H9 (cell line): ENCODE data around the gene GRB2. TPM values are rescaled to one million over a fixed set of nuclear protein-coding genes. Genes with fewer than 3 reads are reported as not detected.
A peak's percentile ranks its signal among the peaks of the same experiment; 100 is the strongest.

ENCODE experiments used
- DNase-seq: peaks from one replicate; pipeline ENCODE4 v3.0.0-alpha.2; 2017
- H2AFZ ChIP-seq: one replicate; pipeline ENCODE4 v1.6.1; 2013; ENCODE audit warnings: mild to moderate bottlenecking, low read length, control low read depth, moderate library complexity
- H2AK5ac ChIP-seq: 2 replicates; pipeline ENCODE4 v1.6.1; 2013; ENCODE audit warnings: low read length, control low read depth, mixed read lengths; ENCODE audit not compliant: insufficient read length
- H2BK120ac ChIP-seq: one replicate; pipeline ENCODE4 v1.6.1; 2013; ENCODE audit warnings: low read depth, mild to moderate bottlenecking, low read length, control low read depth, inconsistent platforms; ENCODE audit not compliant: poor library complexity, severe bottlenecking
- H2BK12ac ChIP-seq: 2 replicates; pipeline ENCODE4 v1.6.1; 2013; ENCODE audit warnings: low read length, control low read depth, mixed read lengths, low read depth; ENCODE audit not compliant: insufficient read length
- H2BK15ac ChIP-seq: 2 replicates; pipeline ENCODE4 v1.6.1; 2013; ENCODE audit warnings: low read depth, low read length, control low read depth
- H2BK20ac ChIP-seq: one replicate; pipeline ENCODE4 v1.6.1; 2013; ENCODE audit warnings: low read depth, mild to moderate bottlenecking, low read length, control low read depth, inconsistent platforms; ENCODE audit not compliant: poor library complexity, severe bottlenecking
- H2BK5ac ChIP-seq: 2 replicates; pipeline ENCODE4 v1.6.1; 2013; ENCODE audit warnings: low read length, control low read depth, mixed read lengths; ENCODE audit not compliant: insufficient read length
- H3K14ac ChIP-seq: 2 replicates; pipeline ENCODE4 v1.6.1; 2013; ENCODE audit warnings: low read length, control low read depth; ENCODE audit not compliant: insufficient read depth
- H3K18ac ChIP-seq: 2 replicates; pipeline ENCODE4 v1.6.1; 2013; ENCODE audit warnings: low read depth, mild to moderate bottlenecking, mixed read lengths, low read length, control low read depth; ENCODE audit not compliant: insufficient read length
- H3K23ac ChIP-seq: 2 replicates; pipeline ENCODE4 v1.6.1; 2013; ENCODE audit warnings: low read length, control low read depth, mixed read lengths, low read depth; ENCODE audit not compliant: insufficient read length
- H3K23me2 ChIP-seq: 2 replicates; pipeline ENCODE4 v1.6.1; 2013; ENCODE audit warnings: low read depth, mild to moderate bottlenecking, mixed read lengths, low read length, control low read depth; ENCODE audit not compliant: insufficient read length, poor library complexity, severe bottlenecking
- H3K27ac ChIP-seq: 2 replicates; pipeline ENCODE4 v1.5.1; 2013; ENCODE audit warnings: low read length, control low read depth, mixed read lengths, low read depth; ENCODE audit not compliant: insufficient read length
- H3K27me3 ChIP-seq: 2 replicates; pipeline ENCODE4 v1.6.1; 2013; ENCODE audit warnings: low read length, control low read depth, inconsistent platforms; ENCODE audit not compliant: insufficient read depth
- H3K4ac ChIP-seq: 2 replicates; pipeline ENCODE4 v1.6.1; 2013; ENCODE audit warnings: low read depth, mild to moderate bottlenecking, control low read depth, inconsistent platforms, low read length, moderate library complexity
- H3K4me1 ChIP-seq: 2 replicates; pipeline ENCODE4 v1.6.1; 2013; ENCODE audit warnings: low read length, control low read depth, inconsistent platforms; ENCODE audit not compliant: insufficient read depth
- H3K4me2 ChIP-seq: 2 replicates; pipeline ENCODE4 v1.6.1; 2013; ENCODE audit warnings: low read length, control low read depth, mixed read lengths; ENCODE audit not compliant: insufficient read length, insufficient read depth
- H3K56ac ChIP-seq: 2 replicates; pipeline ENCODE4 v1.6.1; 2013; ENCODE audit warnings: low read depth, mild to moderate bottlenecking, mixed read lengths, low read length, control low read depth; ENCODE audit not compliant: insufficient read length
- H3K79me1 ChIP-seq: 2 replicates; pipeline ENCODE4 v1.6.1; 2013; ENCODE audit warnings: low read depth, mild to moderate bottlenecking, moderate library complexity, low read length, control low read depth, inconsistent platforms; ENCODE audit not compliant: insufficient read depth, poor library complexity, severe bottlenecking
- H3K79me2 ChIP-seq: 2 replicates; pipeline ENCODE4 v1.6.1; 2013; ENCODE audit warnings: low read length, control low read depth, inconsistent platforms; ENCODE audit not compliant: insufficient read depth
- H3K9ac ChIP-seq: 2 replicates; pipeline ENCODE4 v1.6.1; 2013; ENCODE audit warnings: low read length, control low read depth, mixed read lengths; ENCODE audit not compliant: insufficient read length; ENCODE audit errors: extremely low read depth
- H3K9me3 ChIP-seq: one replicate; pipeline ENCODE4 v1.6.1; 2013; ENCODE audit warnings: low read depth, low read length, inconsistent platforms; ENCODE audit not compliant: control insufficient read depth
- H3T11ph ChIP-seq: one replicate; pipeline ENCODE4 v1.6.1; 2013; ENCODE audit warnings: mild to moderate bottlenecking, low read length, control low read depth, inconsistent platforms
- H4K20me1 ChIP-seq: one replicate; pipeline ENCODE4 v1.6.1; 2013; ENCODE audit not compliant: control insufficient read depth, insufficient read length, insufficient read depth
- H4K5ac ChIP-seq: 2 replicates; pipeline ENCODE4 v1.6.1; 2013; ENCODE audit warnings: low read depth, mild to moderate bottlenecking, mixed read lengths, low read length, control low read depth; ENCODE audit not compliant: insufficient read length
- H4K8ac ChIP-seq: replicated peaks from 2 replicates; pipeline ENCODE4 v1.6.1; 2013; ENCODE audit warnings: low read length, control low read depth, mixed read lengths, low read depth; ENCODE audit not compliant: insufficient read length
- H4K91ac ChIP-seq: 2 replicates; pipeline ENCODE4 v1.6.1; 2013; ENCODE audit warnings: low read depth, mild to moderate bottlenecking, moderate library complexity, mixed read lengths, low read length, control low read depth; ENCODE audit not compliant: insufficient read length
- H3K27ac Mint-ChIP-seq, 3 experiments: 2 replicates in 2 of 3; 3 replicates in 1 of 3; pipeline ENCODE4 v1.8.0; 2020 to 2021; ENCODE audit warnings: mixed read lengths in 3 of 3, mild to moderate bottlenecking in 1 of 3, moderate library complexity in 1 of 3
- H3K27me3 Mint-ChIP-seq: 2 replicates; pipeline ENCODE4 v1.8.0; 2021; ENCODE audit warnings: low read depth, mild to moderate bottlenecking, moderate library complexity, mixed read lengths
- H3K36me3 Mint-ChIP-seq, 3 experiments: 2 replicates in 2 of 3; 3 replicates in 1 of 3; pipeline ENCODE4 v1.8.0; 2020 to 2021; ENCODE audit warnings: low read depth in 3 of 3, mixed read lengths in 3 of 3; ENCODE audit not compliant: insufficient read depth in 1 of 3
- H3K4me1 Mint-ChIP-seq, 2 experiments: 2 replicates each; pipeline ENCODE4 v1.8.0; 2020; ENCODE audit warnings: mixed read lengths in 2 of 2
- H3K4me3 Mint-ChIP-seq, 2 experiments: 2 replicates in 1 of 2; 3 replicates in 1 of 2; pipeline ENCODE4 v1.8.0; 2020 to 2021; ENCODE audit warnings: mild to moderate bottlenecking in 2 of 2, mixed read lengths in 2 of 2, moderate library complexity in 1 of 2
- H3K9me3 Mint-ChIP-seq, 2 experiments: 2 replicates in 1 of 2; 3 replicates in 1 of 2; pipeline ENCODE4 v1.8.0; 2020; ENCODE audit warnings: mild to moderate bottlenecking in 2 of 2, mixed read lengths in 2 of 2, moderate library complexity in 1 of 2
- CTCF ChIP-seq: fragments of 200-600 bp; sonication (generic); conservative IDR thresholded peaks from 3 replicates; pipeline ENCODE4 v1.8.0; 2021; ENCODE audit warnings: antibody characterized with exemption, mild to moderate bottlenecking
- WGBS: extraction: QIAGEN DNeasy Blood & Tissue Kit; methylation state at CpG from one replicate; pipeline ENCODE4 v1.1.7; 2013; ENCODE audit warnings: missing lambda C conversion rate, low lambda C conversion rate, mixed read lengths; ENCODE audit not compliant: insufficient read length; ENCODE audit errors: extremely low coverage; 5-methylcytosine and 5-hydroxymethylcytosine counted together
- total RNA-seq: library from RNA; stranded (reverse); gene quantifications from 2 replicates; pipeline ENCODE4 v1.2.1, GENCODE V29; 2021

The GRB2 gene
- total RNA-seq, 1 experiment from 2014 or later, result 91.7 TPM

- Histone ChIP-seq H3K79me2 (peaks cover 7% of the 10 kb centered on the region; the same call in 1 of the 2 replicates), H4K91ac (no peak overlapping the region), H2BK15ac (no peak overlapping the region), H2BK12ac (no peak overlapping the region), H4K20me1 (no peaks in the 10 kb centered on the region), H3K23me2 (peaks cover 6% of the 10 kb centered on the region), H2BK120ac (no peak overlapping the region), H3K23ac (no peak overlapping the region), H2AK5ac (no peak overlapping the region), H2AFZ (no peak overlapping the region), H3K4me2 (no peak overlapping the region), H2BK5ac (no peak overlapping the region), H3K4ac (no peak overlapping the region), H3K9me3 (no peaks in the 10 kb centered on the region), H3K18ac (no peak overlapping the region), H3T11ph (no peak overlapping the region), H4K5ac (no peak overlapping the region), H3K79me1 (peaks cover 14% of the 10 kb centered on the region), H3K9ac (no peak overlapping the region), H4K8ac (no peak overlapping the region), H3K27me3 (no peaks in the 10 kb centered on the region), H3K4me1 (peaks cover 35% of the 10 kb centered on the region; the same call in 1 of the 2 replicates), H2BK20ac (no peak overlapping the region), H3K56ac (no peak overlapping the region), H3K27ac (no peak overlapping the region), H3K14ac (no peak overlapping the region; the same call in 1 of the 2 replicates)
- peaks cover 66 to 78% of the 10 kb centered on the region in 2 experiments for H3K4me1 Mint-ChIP-seq
- no peak for DNase-seq
- no peaks in the 10 kb centered on the region for H3K27me3 Mint-ChIP-seq
- H3K9me3 Mint-ChIP-seq, result no peaks in the 10 kb centered on the region
- peak overlapping the region in 1 of 3 experiments; percentile 27; a peak in 2 of 7 replicates for H3K27ac Mint-ChIP-seq
- H3K4me3 Mint-ChIP-seq, result no peak overlapping the region
- no peaks in the 10 kb centered on the region for H3K36me3 Mint-ChIP-seq
- no CpG with 5 or more reads among the region's 8 CpGs for WGBS
- no peak for TF ChIP-seq CTCF
Observed at GRCh38 chr17:75348386-75349012, 57.0 kb downstream of the GRB2 start.
